Right renal pelvis (tissue), 4 donors: ENCODE results near the gene MYO15A. TPM values are rescaled to one million over a fixed set of nuclear protein-coding genes. Genes with fewer than 3 reads are reported as not detected.
"Not testable (repeated sequence)": the region's sequence is repeated elsewhere in the genome, so short reads cannot be mapped to it uniquely, and the experiment has no call there.

Experiments used
- DNase-seq, 4 donors: peaks; one replicate each; pipeline ENCODE4 v3.0.0-alpha.2; 2013; ENCODE audit warnings: low read depth in 4 of 4, low spot score in 3 of 4, missing footprints in 1 of 4
- polyA plus RNA-seq, 4 donors: library from polyadenylated mRNA; unstranded; fragments of 120-200 nt; gene quantifications; one replicate each; pipeline ENCODE4 v1.2.1, GENCODE V29; 2013; ENCODE audit not compliant: insufficient read length in 4 of 4

MYO15A gene
- polyA plus RNA-seq, 4 donors, result 2.1 to 3.8 (median 2.8) TPM

DNA sequence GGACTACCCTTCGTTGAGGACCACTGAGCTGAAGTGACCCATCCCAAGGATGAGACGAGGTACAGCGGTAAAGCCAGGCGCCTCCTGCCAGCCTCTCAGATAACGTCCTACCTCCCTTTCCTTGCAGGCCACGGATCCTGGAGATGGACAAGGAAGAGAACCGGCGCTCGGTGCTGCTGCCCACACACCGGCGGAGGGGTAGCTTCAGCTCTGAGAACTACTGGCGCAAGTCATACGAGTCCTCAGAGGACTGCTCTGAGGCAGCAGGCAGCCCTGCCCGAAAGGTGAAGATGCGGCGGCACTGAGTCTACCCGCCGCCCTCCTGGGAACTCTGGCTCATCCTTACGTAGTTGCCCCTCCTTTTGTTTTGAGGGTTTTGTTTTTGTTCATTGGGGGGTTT, 99.5 kb downstream of the MYO15A start:
- no peak for DNase-seq

DNA sequence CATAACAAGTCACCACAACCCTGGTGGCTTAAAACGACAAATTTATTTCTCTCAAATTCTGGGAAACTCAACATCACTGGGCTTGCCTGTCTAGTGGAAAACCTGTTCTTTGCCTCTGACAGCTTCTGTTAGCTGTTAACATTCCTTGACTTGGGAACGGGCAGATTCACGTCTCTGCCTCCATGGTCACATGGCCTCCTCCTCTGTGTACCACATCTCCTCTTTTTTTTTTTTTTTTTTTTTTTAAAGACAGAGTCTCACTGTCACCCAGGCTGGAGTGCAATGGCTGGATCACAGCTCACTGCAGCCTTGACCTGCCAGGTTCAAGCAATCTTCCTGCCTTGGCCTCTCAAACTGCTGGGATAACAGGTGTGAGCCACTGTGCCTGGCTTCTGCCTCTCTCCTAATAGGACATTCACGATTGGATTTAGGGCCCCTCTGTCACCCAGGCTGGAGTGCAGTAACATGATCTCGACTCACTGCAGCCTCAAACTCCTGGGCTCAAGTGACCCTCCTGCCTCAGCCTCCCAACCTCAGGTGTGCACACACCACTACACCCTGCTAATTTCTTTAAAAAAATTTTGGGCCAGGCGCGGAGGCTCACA, 105.2 kb downstream of the MYO15A start:
- DNase-seq, result no peak

DNA sequence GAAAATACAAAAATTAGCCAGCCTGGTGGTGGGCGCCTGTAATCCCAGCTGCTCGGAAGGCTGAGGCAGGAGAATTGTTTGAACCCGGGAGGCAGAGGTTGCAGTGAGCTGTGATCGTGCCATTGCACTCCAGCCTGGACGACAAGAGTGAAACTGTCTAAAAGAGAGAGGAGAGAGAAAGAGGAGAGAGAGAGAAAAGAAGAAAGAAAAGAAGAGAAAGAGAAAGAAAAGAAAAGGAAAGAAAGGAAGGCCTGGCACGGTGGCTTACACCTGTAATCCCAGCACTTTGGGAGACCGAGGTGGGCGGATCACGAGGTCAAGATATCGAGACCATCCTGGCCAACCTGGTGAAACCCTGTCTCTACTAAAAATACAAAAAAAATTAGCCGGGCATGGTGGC, 108.3 kb downstream of the MYO15A start:
- not testable (repeated sequence) for DNase-seq

DNA sequence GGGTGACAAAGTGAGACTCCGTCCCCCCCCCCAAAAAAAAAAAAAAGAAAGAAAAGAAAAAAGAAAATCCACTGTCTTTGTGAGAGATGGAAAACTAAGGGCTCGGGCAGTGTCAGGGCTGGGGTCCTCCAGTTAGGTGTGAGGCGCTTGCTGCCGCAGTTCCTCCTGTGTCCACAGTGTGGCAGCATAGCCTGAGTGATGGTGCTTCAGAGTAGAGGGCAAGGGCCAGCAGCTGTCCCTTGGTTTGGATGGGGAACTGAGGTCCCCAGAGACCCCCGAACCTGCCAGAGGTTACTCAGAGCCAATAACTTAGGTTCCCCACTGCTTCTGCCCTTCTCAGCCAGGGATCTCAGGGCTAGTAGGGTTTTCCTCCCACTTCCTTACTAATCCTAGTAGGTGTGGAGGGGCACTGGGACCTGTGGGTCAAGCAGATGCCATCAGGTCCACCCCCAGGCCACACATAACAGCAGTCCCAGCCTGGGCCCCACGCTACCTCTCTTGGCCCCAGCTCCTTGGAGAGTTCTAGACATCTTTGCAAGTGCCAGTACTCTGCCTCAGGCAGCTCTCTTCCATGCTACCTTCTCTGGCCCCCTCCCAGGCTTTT, 109.0 kb downstream of the MYO15A start:
- DNase-seq, result peak in 2 of 4 donors; percentile 38 to 52

DNA sequence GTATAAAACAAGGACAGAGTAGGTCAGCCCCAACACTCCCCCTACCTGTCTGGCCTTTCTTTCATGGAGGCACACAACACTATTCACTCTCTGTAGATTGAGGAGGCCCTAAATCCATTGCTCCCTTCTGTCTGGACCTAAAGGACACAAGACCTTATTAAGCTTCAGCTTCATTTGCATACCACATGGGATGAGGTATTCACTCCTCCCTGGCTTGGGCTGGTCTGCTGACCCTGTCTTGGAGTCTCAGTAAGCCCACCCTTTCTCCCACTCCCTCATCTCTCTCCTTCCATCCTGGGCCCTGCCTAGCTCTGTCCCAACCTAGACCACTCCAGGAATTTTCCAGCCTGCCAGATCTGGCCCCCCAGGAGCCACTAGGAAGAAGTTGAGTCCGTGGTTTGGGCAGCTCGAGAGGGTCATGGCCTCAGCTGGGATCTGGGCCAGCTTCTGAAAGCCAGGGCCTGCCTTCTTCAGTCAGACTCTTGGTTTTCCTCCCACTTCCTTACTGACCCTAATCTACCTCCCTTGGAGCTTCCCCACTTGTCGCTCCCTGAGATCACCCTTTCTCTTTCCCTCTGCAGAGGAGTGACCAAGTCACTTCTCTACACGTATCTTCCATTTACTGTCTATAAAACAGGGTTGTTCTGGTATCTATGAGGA, 110.3 kb downstream of the MYO15A start:
- no peak for DNase-seq

DNA sequence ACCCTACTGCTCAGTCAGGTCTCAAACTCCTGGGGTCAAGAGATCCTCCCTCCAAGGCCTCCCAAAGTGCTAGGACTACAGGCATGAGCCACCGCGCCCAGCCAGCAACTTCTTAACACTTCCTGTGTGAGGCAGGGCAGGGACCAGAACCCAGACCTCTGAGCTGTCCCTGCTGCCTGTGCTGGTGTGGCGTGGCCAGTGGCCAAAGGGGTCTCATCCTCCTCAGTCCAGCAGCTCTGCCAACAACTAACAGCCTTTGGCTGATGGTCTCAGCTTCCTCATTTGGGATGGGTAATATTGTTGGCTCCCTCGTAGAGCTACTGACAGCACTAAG, 115.5 kb downstream of the MYO15A start:
- DNase-seq, result no peak

DNA sequence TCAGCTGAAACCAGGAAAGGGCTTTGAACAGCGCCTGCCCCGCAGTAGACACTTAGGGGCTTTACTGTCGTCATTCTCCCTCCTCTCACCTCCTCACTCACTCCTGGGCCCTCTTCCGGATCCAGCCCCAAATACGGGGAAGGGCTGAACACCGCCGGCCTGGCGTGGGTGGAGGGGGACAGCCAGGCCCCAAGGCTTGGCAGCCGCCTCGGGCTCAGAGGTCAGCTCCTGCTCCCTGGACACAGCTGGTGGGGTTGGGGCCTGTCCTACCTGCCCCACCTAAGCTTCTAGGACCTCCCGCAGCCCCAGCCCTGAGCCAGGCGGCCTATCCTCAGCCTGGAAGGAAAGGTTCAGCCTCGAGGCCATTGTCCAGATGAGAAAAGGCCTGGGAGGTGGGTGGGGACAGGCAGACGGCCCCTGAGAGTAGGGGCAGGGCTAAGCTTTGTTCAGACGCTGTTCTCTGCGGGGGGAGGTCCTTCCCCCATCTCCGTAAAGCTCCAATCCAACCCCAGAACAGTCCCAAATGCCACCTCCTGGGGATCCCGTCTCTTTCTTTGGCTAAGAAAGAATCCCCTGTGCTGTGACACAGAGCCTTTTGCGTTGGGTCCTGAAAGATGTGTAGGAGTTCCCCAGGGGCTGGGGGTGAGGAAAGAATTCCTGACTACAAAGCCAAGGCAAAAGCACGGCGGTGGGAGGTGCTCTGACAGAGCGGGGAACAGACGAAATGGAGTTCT, 116.0 kb downstream of the MYO15A start:
- DNase-seq, result peak in 1 of 4 donors; percentile 20

DNA sequence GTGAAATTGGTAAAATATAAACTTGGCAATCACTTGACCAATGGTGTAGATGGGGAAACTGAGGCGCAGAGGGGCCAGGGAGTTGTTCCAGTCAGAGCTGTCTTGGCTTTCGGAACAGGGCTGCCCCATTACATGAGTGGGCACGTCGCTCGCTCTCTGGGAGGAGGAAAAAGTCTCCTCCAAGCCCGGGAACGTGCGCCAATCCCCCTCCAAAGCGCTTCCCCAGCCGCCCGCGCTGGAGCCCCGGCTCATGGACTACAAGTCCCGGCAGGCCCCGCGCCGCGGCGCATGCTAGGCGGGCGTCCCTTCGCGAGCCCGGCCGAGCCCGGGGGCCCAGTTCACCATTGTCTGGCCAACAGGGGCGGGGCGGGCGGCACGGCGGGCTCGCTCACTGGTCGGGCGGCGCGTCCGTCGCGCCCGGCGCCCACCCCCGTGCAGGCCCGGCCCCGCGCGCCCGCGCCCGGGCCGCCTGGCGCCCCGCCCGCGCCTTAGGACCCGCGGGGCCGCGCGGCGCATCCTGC, 116.6 kb downstream of the MYO15A start, which contains the start of gene LLGL1:
Gene LLGL1, plus strand, starts transcription at position 515 of the 521 bp plus-strand sequence. CDS start 48 bp downstream, outside the sequence.
- DNase-seq, result peak; percentile 91 to 93 (median 92)

DNA sequence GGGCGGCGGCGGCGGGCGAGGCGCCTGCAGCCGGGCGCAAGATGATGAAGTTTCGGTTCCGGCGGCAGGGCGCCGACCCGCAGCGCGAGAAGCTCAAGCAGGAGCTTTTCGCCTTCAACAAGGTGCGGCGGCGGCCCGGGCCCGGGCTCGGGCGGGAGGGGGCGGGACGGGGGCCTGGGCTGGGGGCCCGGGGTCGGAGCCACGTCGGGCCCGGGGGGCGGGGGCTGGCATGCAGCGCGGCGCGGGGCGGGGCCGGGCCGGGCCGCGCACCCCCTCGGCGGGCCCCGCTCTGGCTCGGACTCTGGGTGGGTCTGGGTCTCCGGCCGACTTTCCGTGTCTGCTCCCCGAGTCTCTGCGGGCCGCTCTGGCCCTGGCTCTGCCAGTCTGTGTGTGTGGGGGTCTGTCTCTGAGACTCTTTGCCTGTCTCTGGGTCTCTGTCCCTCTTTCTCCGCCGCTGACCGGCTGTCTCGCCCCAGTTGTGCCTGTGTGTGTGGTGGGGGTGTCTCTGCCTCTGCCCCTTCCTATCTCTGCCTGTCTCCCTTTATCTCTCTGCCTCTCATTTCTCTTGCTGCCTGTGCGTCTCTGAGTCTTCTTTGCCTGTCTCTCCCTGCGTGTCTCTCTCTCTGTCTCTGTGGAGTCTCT, 117.2 kb downstream of the MYO15A start:
- peak in 1 of 4 donors; percentile 18 for DNase-seq

DNA sequence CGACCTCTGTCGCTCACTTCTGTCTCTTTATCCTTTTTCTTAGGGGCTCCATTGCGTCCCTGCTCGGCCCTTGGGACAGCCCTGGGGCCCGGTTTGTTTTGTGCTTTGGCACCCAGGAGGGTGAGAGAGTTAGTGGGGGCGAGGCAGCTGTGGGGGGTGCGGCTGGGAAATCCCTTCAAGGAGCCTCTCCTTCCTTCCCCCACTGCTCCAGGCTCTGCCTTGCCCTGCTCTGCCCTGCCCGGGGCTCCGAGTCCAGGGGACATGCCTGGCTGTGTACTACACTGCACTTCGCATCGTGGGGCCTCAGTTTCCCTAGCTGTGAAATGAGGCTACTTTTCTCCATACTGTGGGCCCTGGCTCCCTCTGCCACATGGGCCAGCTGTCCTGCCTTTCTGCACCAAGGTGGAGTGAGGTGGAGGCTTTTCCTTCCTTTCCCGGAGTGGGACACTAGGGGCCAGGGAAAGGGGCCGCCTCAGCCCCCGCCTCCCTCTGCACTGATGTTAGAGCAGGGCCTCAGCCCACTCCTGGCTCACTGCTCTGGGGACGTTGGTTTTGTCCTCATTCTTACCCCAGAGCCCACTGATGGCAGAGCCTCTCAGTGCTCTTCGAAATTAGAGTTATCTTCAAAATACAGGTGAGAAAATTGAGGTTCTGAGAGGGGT, 117.9 kb downstream of the MYO15A start:
- no peak for DNase-seq

DNA sequence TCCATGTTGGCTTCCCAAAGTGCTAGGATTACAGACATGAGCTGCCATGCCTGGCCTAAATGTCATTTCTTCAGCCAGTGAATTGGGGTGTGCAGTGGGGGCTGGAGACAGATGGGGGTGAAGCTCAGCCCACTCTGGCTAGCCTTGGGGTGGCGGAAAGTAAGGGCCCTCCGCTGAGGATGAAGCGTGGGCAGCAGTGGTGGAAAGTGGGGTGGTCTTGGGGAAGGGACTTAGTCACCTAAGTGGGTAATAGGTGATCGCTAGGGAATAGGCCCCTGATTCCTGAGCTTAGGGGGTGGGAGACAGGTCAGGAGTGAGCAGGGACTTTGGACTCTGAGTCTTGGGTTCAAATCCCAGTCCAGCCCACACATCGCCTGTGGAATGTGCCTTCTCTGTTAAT, 119.1 kb downstream of the MYO15A start:
- no peak for DNase-seq

DNA sequence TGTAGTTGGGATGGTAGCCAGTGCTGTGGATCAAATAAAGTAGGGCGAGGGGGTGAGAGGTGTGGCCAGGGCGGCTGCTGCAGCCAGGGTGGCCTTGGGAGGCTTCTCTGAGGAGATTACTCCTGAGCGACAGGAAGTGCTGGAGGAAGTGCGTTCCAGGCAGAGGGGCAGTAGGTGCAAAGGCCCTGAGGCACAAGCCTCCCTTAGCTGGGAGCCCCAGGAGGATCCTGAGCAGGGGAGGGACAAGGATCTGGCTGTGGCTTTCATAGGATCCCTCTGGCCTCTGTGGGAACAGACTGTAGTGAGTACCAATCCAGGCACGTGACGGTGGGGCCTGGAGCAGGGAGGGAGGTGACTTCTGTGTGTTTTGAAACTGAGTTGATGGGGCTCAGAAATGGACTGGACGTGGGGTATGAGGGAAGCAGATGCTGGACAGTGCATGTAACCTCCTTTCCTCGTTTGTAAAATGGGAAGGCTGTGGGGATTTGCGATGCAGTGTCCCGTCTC, 119.7 kb downstream of the MYO15A start:
- DNase-seq, result no peak

DNA sequence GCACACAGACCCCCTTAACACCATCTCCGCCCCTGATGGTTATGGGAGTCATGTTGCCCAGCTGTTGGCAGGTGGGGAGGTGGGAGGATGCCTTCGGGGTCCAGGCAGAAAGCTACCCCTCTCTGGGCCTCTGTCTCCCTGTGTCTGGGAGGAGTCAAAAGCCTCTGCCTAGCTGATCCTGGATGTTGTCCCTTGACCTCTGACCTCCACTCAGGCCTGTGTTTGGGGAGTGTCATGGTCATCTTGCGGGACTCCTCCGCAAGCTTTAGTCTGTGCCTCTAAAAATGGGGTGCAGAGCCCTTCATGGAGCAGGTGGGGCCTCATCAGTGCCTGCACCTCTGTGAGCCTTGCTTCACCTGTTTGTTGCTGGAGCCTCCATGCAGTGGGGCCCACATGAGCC, 120.7 kb downstream of the MYO15A start:
- DNase-seq, result no peak

Other genes starting within 250 kb of the MYO15A start
- gene TOM1L2, start 136.4 kb upstream of the MYO15A start, polyA plus RNA-seq, result 10 to 100 TPM; 35.4 to 40.2 (median 37.6) TPM
- 10 to 100 TPM; 13.1 to 15.3 (median 14.2) TPM for gene DRC3, start 135.9 kb upstream of the MYO15A start, polyA plus RNA-seq
- gene ATPAF2, start 69.6 kb upstream of the MYO15A start, polyA plus RNA-seq, result 10 to 100 TPM; 20.4 to 32.4 (median 27.8) TPM
- 10 to 100 TPM; 13.6 to 15.4 (median 14.2) TPM for gene GID4, start 69.3 kb upstream of the MYO15A start, polyA plus RNA-seq
- gene DRG2, start 20.8 kb upstream of the MYO15A start, polyA plus RNA-seq, result 10 to 100 TPM; 33.2 to 41.8 (median 36.0) TPM
- gene ALKBH5, start 75.1 kb downstream of the MYO15A start, polyA plus RNA-seq, result 10 to 100 TPM; 65.2 to 71.8 (median 68.8) TPM
- gene LLGL1, start 116.9 kb downstream of the MYO15A start, polyA plus RNA-seq, result 10 to 100 TPM; 26.7 to 36.9 (median 29.7) TPM
- gene FLII, start 150.0 kb downstream of the MYO15A start, polyA plus RNA-seq, result 100 to 1,000 TPM; 128 to 144 (median 136) TPM
- 10 to 100 TPM; 13.9 to 20.4 (median 16.0) TPM for gene MIEF2, start 151.9 kb downstream of the MYO15A start, polyA plus RNA-seq
- gene TOP3A, start 206.2 kb downstream of the MYO15A start, polyA plus RNA-seq, result 10 to 100 TPM; 34.3 to 41.7 (median 39.2) TPM
- gene SMCR8, start 206.5 kb downstream of the MYO15A start, polyA plus RNA-seq, result 10 to 100 TPM; 15.3 to 16.6 (median 16.4) TPM